CD4-positive, alpha-beta T cell (primary cell): ENCODE results near the gene HACD3. TPM values are rescaled to one million over a fixed set of nuclear protein-coding genes. Genes with fewer than 3 reads are reported as not detected.

Source experiments
- ATAC-seq: fragments of 200-7000 bp; cut with Tn5 transposase; one replicate; pipeline ENCODE4 v1.10.0; 2022; ENCODE audit warnings: mild to moderate bottlenecking; ENCODE audit not compliant: poor library complexity
- CTCF ChIA-PET: fragments of 350-600 bp; sonication (Branson Sonifier 250); formaldehyde crosslinking; loops from one replicate; lab custom pipeline; 2021; ENCODE audit warnings: antibody characterized with exemption, inconsistent platforms; lab: Charles Lee
- POLR2A ChIA-PET: fragments of 350-600 bp; sonication (Branson Sonifier 250); formaldehyde crosslinking; loops from one replicate; lab custom pipeline; 2021; ENCODE audit warnings: antibody characterized with exemption, inconsistent platforms; lab: Charles Lee
- DNase-seq, 14 experiments: peaks; one replicate each; pipeline ENCODE4 v3.0.0-alpha.2; 2013 to 2020; ENCODE audit warnings: mixed read lengths in 2 of 14
- H3K27ac ChIP-seq, 2 donors: one replicate each; pipeline versions ENCODE4 v1.5.1 to v1.7.0; 2013; ENCODE audit warnings: low read length in 2 of 2, low read depth in 1 of 2, mild to moderate bottlenecking in 1 of 2
- H3K27me3 ChIP-seq, 2 experiments: 1 replicate in 1 of 2; 2 replicates in 1 of 2; pipeline versions ENCODE4 v1.6.1 to v1.7.0; 2013; ENCODE audit warnings: low read length in 2 of 2, control low read depth in 1 of 2, mild to moderate bottlenecking in 1 of 2, moderate library complexity in 1 of 2; ENCODE audit not compliant: insufficient read depth in 2 of 2, control insufficient read depth in 1 of 2
- H3K36me3 ChIP-seq: one replicate; pipeline ENCODE4 v1.6.1; 2013; ENCODE audit warnings: low read length, control low read depth; ENCODE audit not compliant: insufficient read depth
- H3K4me1 ChIP-seq: one replicate; pipeline ENCODE4 v1.6.1; 2013; ENCODE audit warnings: low read length, control low read depth; ENCODE audit not compliant: insufficient read depth
- H3K4me3 ChIP-seq: one replicate; pipeline ENCODE4 v1.5.1; 2013; ENCODE audit warnings: mild to moderate bottlenecking, low read length, moderate library complexity
- H3K9me3 ChIP-seq, 2 experiments: 1 replicate in 1 of 2; 2 replicates in 1 of 2; pipeline versions ENCODE4 v1.6.1 to v1.7.0; 2013; ENCODE audit warnings: low read length in 2 of 2, mild to moderate bottlenecking in 2 of 2, control low read depth in 1 of 2, moderate library complexity in 1 of 2; ENCODE audit not compliant: control insufficient read depth in 1 of 2, insufficient read depth in 1 of 2
- H3K27ac Mint-ChIP-seq: one replicate; pipeline ENCODE4 v1.8.0; 2020; ENCODE audit warnings: mixed read lengths
- H3K27me3 Mint-ChIP-seq: one replicate; pipeline ENCODE4 v1.8.0; 2021; ENCODE audit warnings: mixed read lengths
- H3K36me3 Mint-ChIP-seq: one replicate; pipeline ENCODE4 v1.8.0; 2021; ENCODE audit warnings: low read depth, mixed read lengths
- H3K4me1 Mint-ChIP-seq: one replicate; pipeline ENCODE4 v1.8.0; 2021; ENCODE audit warnings: low read depth, mixed read lengths
- H3K4me3 Mint-ChIP-seq: one replicate; pipeline ENCODE4 v1.8.0; 2020; ENCODE audit warnings: mild to moderate bottlenecking, mixed read lengths
- H3K9me3 Mint-ChIP-seq: one replicate; pipeline ENCODE4 v1.8.0; 2020; ENCODE audit warnings: mixed read lengths
- intact Hi-C, 2 experiments: fragments of 100-400 bp; cut with DNase I in 1 of 2; cut with micrococcal nuclease in 1 of 2; formaldehyde crosslinking; loops; one replicate each; pipeline versions ENCODE4 v1.15.1 to v1.9.0; 2023 to 2025; cut with DNase I, micrococcal nuclease
- total RNA-seq, 174 experiments: library from RNA in 2 of 174; stranded (reverse) in 2 of 174; gene quantifications; one replicate each; pipeline ENCODE4 v1.2.3 and lab custom pipeline; 2021 to 2026
- TF ChIP-seq, protein P1 (sequence below): fragments of 200-600 bp; IDR thresholded peaks from one replicate; pipeline ENCODE4 v1.8.0; 2022; ENCODE audit warnings: antibody characterized with exemption, mild to moderate bottlenecking

HACD3 gene
- total RNA-seq, 2 experiments from 2014 or later = 13.9 to 14.1 TPM

DNA sequence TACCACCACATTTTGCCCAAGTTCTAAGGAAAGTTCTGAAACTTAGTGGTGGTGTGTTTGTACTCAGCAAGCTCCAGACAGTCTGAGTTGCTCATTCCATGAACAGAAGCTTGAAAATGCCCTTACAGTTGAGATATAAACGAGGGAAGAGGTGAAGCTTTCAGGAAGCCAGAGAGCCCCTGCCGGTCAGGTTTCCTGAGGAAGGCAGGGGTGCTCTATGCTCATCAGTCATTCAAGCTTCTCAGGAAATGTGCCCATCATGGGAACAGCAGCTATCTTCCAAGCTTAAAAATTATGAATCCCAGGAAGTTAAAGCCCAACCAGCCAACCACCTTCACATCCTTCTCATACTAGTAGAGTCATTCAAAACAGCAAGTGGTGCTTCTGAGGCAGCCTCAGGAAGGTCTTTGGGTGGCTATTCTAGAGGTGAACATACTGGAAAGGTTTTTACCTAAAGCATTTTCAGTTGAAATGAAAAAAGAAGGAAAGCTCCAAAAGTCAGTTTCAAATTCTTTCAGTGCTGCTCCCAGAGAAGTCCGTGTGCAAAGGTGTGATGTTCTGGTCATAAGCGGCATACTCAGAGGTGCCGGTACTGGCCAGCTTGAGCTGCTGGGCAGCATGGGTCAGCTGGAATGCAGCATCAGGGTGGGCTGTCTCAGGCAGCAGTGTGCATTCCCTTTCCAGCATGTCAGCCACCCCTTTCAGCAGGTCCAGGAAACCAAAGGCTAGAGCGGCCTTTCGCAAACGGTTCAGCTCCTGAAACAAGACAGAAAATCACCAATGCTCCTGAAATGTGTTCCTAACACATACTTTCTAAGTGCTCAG, 48.9 kb downstream of the HACD3 start:
- peak overlapping the region; percentile 68 for H3K27ac Mint-ChIP-seq
- DNase-seq = no peak
- ATAC-seq = no peak
- TF ChIP-seq, protein P1, sequence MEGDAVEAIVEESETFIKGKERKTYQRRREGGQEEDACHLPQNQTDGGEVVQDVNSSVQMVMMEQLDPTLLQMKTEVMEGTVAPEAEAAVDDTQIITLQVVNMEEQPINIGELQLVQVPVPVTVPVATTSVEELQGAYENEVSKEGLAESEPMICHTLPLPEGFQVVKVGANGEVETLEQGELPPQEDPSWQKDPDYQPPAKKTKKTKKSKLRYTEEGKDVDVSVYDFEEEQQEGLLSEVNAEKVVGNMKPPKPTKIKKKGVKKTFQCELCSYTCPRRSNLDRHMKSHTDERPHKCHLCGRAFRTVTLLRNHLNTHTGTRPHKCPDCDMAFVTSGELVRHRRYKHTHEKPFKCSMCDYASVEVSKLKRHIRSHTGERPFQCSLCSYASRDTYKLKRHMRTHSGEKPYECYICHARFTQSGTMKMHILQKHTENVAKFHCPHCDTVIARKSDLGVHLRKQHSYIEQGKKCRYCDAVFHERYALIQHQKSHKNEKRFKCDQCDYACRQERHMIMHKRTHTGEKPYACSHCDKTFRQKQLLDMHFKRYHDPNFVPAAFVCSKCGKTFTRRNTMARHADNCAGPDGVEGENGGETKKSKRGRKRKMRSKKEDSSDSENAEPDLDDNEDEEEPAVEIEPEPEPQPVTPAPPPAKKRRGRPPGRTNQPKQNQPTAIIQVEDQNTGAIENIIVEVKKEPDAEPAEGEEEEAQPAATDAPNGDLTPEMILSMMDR = no peak
- ChIA-PET CTCF (interaction anchor here (1.1 kb wide), 1 partner anchor 12 kb away, joined by 3 read pairs; no protein-coding TSS in a partner anchor), POLR2A (interaction anchor here (0.6 to 1.7 kb wide), 3 partner anchors 31 to 461 kb away, joined by 3 to 5 read pairs (median 3); partner anchors contain the start of genes INTS14 and RAB11A)
- Histone ChIP-seq H3K4me3 (no peak overlapping the region), H3K4me1 (no peaks in the 10 kb centered on the region), H3K9me3 (no peaks in the 10 kb centered on the region), H3K27ac (no peak overlapping the region), H3K27me3 (no peaks in the 10 kb centered on the region), H3K36me3 (peaks cover 53% of the 10 kb centered on the region)
- H3K4me1 Mint-ChIP-seq = peaks cover 22% of the 10 kb centered on the region
- H3K36me3 Mint-ChIP-seq = peaks cover 85% of the 10 kb centered on the region
- H3K9me3 Mint-ChIP-seq = no peaks in the 10 kb centered on the region
- no peaks in the 10 kb centered on the region for H3K27me3 Mint-ChIP-seq
- intact Hi-C loops = no loop called here
- H3K4me3 Mint-ChIP-seq = no peak overlapping the region

DNA sequence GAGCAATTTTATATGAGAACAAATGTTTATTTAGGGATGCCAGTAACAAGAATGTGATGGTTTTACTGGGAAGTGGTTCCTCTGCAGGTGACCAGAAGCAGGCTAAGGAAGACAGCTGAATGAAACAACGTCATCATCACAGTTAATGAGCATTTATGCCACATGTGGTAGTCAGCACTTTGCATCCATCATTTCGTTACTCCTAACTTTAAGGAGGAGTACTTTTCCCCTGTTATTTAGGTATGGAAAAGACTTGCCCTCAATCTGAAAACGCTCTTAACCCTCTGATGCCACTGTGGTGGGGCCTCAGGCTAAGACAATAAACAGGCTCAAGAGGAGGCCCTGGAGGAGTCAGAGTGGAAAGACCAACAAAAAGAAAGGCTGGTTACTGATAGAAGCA, 49.5 kb downstream of the HACD3 start:
- Histone ChIP-seq H3K4me1 (peaks cover 4% of the 10 kb centered on the region), H3K9me3 (no peaks in the 10 kb centered on the region), H3K4me3 (no peak overlapping the region), H3K27ac (no peak overlapping the region), H3K36me3 (peaks cover 56% of the 10 kb centered on the region), H3K27me3 (no peaks in the 10 kb centered on the region)
- no peak for DNase-seq
- CTCF ChIA-PET = no interaction called here
- H3K4me1 Mint-ChIP-seq = peaks cover 28% of the 10 kb centered on the region
- peak overlapping the region; percentile 69 for H3K27ac Mint-ChIP-seq
- POLR2A ChIA-PET = interaction anchor here (1.0 to 1.7 kb wide), 3 partner anchors 11 to 289 kb away, joined by 3 to 5 read pairs (median 3); partner anchors contain the start of genes INTS14 and RAB11A
- no peak for ATAC-seq
- peaks cover 87% of the 10 kb centered on the region for H3K36me3 Mint-ChIP-seq
- intact Hi-C loops = no loop called here
- H3K4me3 Mint-ChIP-seq = no peak overlapping the region
- H3K9me3 Mint-ChIP-seq = no peaks in the 10 kb centered on the region
- no peaks in the 10 kb centered on the region for H3K27me3 Mint-ChIP-seq
- TF ChIP-seq, protein P1 = no peak

DNA sequence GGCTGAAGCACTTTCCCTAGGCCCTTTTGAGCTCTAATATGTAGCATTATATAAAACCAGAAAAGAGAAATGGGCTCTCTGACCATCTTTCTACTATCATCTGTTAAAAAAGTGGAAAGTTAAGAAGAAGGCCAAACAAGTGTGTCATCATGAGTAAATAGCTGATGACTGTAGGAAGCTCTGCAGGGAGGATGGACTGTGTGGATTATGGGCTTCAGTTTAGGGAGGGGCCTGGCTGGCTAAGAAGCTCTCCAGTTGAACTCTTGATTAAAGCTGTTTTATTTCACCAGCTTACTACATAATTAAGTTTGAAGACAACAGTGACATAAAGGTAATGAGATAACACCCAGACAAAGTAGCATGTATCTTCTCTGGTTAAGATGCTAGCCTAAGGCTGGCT, 50.0 kb downstream of the HACD3 start:
- no peak for DNase-seq
- Histone ChIP-seq H3K4me1 (peaks cover 4% of the 10 kb centered on the region), H3K36me3 (peaks cover 56% of the 10 kb centered on the region), H3K4me3 (no peak overlapping the region), H3K27me3 (no peaks in the 10 kb centered on the region), H3K27ac (no peak overlapping the region), H3K9me3 (no peaks in the 10 kb centered on the region)
- Mint-ChIP-seq H3K4me1 (peaks cover 30% of the 10 kb centered on the region), H3K9me3 (no peaks in the 10 kb centered on the region), H3K36me3 (peaks cover 88% of the 10 kb centered on the region), H3K4me3 (no peak overlapping the region), H3K27me3 (no peaks in the 10 kb centered on the region), H3K27ac (peak overlapping the region; percentile 69)
- CTCF ChIA-PET = no interaction called here
- intact Hi-C loops = no loop called here
- ATAC-seq = no peak
- POLR2A ChIA-PET = interaction anchor here (1.1 kb wide), 1 partner anchor 11 kb away, joined by 3 read pairs; no protein-coding TSS in a partner anchor
- TF ChIP-seq, protein P1 = no peak
